IPS DF 6.9 (cell line): ENCODE results near the gene STARD7.
"Not testable (repeated sequence)": the region's sequence is repeated elsewhere in the genome, so short reads cannot be mapped to it uniquely, and the experiment has no call there.

Experiments
- DNase-seq: peaks from one replicate; pipeline ENCODE4 v3.0.0-alpha.2; 2013; ENCODE audit warnings: low read depth, low spot score
- H3K27ac ChIP-seq: one replicate; pipeline ENCODE4 v1.5.1; 2013; ENCODE audit warnings: low read length, control low read depth
- H3K27me3 ChIP-seq: 2 replicates; pipeline ENCODE4 v1.6.1; 2013; ENCODE audit warnings: mild to moderate bottlenecking, low read length; ENCODE audit not compliant: control insufficient read depth, insufficient read depth
- H3K36me3 ChIP-seq: 2 replicates; pipeline ENCODE4 v1.6.1; 2013; ENCODE audit warnings: low read length; ENCODE audit not compliant: control insufficient read depth, insufficient read depth
- H3K4me1 ChIP-seq: 2 replicates; pipeline ENCODE4 v1.6.1; 2013; ENCODE audit warnings: low read length; ENCODE audit not compliant: control insufficient read depth, insufficient read depth
- H3K4me3 ChIP-seq: 2 replicates; pipeline ENCODE4 v1.5.1; 2013; ENCODE audit warnings: mild to moderate bottlenecking, low read length
- H3K9me3 ChIP-seq: 2 replicates; pipeline ENCODE4 v1.6.1; 2013; ENCODE audit warnings: low read length, inconsistent platforms; ENCODE audit not compliant: control insufficient read depth, insufficient read depth
- WGBS: extraction: QIAGEN DNeasy Blood & Tissue Kit; methylation state at CpG from one replicate; pipeline ENCODE4 v1.1.7; 2013; ENCODE audit warnings: mixed read lengths, missing lambda C conversion rate; ENCODE audit not compliant: insufficient read length, insufficient coverage; 5-methylcytosine and 5-hydroxymethylcytosine counted together

STARD7 gene, protein sequence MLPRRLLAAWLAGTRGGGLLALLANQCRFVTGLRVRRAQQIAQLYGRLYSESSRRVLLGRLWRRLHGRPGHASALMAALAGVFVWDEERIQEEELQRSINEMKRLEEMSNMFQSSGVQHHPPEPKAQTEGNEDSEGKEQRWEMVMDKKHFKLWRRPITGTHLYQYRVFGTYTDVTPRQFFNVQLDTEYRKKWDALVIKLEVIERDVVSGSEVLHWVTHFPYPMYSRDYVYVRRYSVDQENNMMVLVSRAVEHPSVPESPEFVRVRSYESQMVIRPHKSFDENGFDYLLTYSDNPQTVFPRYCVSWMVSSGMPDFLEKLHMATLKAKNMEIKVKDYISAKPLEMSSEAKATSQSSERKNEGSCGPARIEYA

DNA sequence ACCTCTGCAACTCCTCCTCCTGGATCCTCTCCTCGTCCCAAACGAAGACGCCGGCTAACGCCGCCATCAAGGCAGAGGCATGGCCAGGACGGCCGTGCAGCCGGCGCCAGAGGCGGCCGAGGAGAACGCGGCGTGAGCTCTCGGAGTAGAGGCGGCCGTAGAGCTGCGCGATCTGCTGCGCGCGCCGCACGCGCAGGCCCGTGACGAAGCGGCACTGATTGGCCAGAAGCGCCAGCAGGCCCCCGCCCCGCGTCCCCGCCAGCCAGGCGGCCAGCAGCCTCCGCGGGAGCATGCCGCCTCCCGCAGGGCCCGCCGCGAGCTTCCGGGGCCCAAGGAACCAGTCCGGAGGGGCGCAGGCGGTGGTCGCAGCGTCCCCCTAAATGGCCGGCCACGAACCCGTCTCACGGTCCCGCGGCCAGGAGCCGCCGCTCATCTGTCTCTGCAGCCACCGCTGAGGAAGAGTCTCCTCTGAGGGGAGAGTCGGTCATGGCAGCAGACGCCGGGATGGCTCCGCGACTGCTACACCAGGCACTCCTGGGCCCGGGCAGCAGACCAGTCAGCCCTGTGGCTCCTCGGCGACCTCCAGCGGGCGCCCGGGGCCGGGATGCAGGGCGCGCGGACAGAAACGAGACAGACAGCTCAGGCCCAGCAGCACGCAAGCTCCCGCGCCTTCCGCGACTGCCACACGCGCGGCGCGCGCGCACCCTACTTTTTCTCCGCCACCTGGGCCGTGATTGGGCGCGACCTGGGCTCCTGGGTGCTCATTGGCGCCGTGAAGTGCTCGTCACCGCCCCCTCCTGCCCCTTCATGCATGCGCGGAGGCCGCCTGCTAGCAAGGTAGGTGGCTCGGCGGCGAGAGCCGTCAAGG is at the start of gene STARD7:
Gene STARD7 (minus strand): TSS at position 685 of the 868 bp plus-strand sequence. CDS start 393 bp downstream, at position 292.
- Histone ChIP-seq H3K27ac (no peak within 1 kb of the TSS), H3K4me3 (peak within 1 kb of the TSS; percentile 91), H3K36me3 (no peaks in the 10 kb centered on the region), H3K27me3 (no peaks in the 10 kb centered on the region), H3K4me1 (no peaks in the 10 kb centered on the region), H3K9me3 (no peaks in the 10 kb centered on the region)
- DNase-seq: peak; percentile 93
- no CpG with 5 or more reads among the region's 100 CpGs for WGBS

DNA sequence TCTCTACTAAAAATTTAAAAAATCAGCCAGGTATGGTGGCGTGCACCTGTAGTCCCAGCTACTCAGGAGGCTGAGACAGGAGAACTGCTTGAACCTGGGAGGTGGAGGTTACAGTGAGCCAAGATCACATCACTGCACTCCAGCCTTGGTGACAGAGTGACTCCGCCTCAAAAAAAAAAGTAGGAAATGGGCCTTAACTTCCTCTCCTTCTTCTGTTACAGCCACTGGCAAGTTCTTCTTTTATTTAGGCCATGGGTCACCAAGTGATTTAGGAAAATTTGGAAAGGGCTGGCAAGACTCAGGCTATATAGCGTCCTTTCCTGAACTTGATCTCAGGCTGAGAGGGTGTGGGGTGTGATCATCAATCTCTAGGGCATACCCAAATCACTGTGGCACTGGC is 49.1 kb upstream of the STARD7 start:
- not testable (repeated sequence) for H3K4me3 ChIP-seq, H3K36me3 ChIP-seq, DNase-seq, H3K9me3 ChIP-seq, H3K4me1 ChIP-seq, H3K27me3 ChIP-seq, H3K27ac ChIP-seq
- no CpG with 5 or more reads among the region's 3 CpGs for WGBS

DNA sequence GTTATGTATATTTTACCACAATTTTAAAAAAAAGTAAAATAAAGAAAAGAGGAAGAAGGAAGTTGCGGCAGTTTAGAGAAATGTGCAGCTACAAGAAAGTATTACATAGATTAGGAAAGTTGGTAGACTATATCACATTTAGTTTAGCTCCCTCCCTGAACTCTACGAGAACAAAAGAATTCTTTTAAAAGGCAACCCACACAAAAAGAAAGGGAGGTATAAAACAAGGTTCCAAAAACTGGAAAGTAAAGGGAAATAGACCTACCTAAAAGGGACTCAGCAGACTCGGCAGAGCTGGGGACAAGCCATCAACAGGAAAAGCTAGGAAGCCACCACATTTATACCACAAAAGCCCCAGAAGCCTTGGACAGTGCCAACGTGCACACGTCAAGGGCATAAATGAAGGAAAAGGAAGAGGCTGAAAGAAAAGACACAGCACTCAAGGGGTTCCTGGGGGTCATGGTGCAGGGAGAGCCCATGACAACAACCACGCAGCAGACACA is 48.0 kb upstream of the STARD7 start:
- H3K36me3 ChIP-seq: peaks cover 13% of the 10 kb centered on the region; the same call in 1 of the 2 replicates
- H3K4me1 ChIP-seq: no peaks in the 10 kb centered on the region
- WGBS: no CpG with 5 or more reads among the region's 6 CpGs
- H3K27ac ChIP-seq: no peak overlapping the region
- H3K27me3 ChIP-seq: no peaks in the 10 kb centered on the region
- H3K9me3 ChIP-seq: no peaks in the 10 kb centered on the region
- no peak overlapping the region for H3K4me3 ChIP-seq
- no peak for DNase-seq

DNA sequence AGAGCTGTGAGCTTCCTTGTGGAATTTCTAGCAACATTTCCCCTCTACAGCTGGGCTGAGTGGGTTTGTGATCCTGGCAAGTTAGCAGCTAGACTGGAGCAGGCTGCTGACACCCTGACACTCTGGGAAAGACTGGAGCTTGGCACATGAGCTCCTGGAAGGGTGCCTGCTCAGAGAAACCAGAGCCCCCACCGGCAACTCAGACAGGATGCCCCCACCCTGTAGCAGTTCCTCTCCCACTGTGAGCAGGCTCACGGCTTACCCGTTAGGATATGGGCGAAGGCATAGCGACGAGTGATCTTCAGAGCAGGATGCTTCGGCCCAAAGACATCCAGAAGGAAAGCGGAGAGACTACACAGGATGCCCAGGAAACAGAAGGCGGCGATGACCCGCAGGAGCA is 45.9 kb upstream of the STARD7 start:
- Histone ChIP-seq H3K9me3 (no peaks in the 10 kb centered on the region), H3K4me1 (no peaks in the 10 kb centered on the region), H3K27ac (no peak overlapping the region), H3K36me3 (peaks cover 13% of the 10 kb centered on the region; the same call in 1 of the 2 replicates), H3K4me3 (no peak overlapping the region), H3K27me3 (no peaks in the 10 kb centered on the region)
- no peak for DNase-seq
- WGBS: no CpG with 5 or more reads among the region's 11 CpGs

DNA sequence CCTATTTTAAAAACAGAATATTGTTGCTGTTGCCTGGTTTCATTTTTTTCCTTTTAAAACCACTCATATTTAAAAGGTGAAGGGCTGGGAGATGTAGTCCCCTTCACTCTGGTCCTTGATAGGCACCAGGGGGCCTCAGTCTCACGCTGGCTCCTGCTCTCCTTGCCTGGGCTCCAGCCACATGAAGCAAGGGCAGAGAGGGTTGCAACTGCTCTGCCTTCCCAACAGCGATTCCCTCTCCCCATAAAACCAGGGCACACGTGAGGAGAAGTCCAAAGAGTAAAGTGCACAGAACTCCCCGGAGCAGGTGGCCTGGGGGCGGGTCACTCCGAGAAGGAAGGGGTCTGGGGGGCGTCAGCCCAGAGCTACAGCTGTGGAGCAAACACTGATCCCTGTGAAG is 44.4 kb upstream of the STARD7 start:
- DNase-seq: no peak
- no peak overlapping the region; the same call in 1 of the 2 replicates for H3K4me3 ChIP-seq
- no peaks in the 10 kb centered on the region for H3K27me3 ChIP-seq
- H3K9me3 ChIP-seq: no peaks in the 10 kb centered on the region
- H3K4me1 ChIP-seq: no peaks in the 10 kb centered on the region
- H3K27ac ChIP-seq: no peak overlapping the region
- H3K36me3 ChIP-seq: peaks cover 13% of the 10 kb centered on the region; the same call in 1 of the 2 replicates
- no CpG with 5 or more reads among the region's 7 CpGs for WGBS

DNA sequence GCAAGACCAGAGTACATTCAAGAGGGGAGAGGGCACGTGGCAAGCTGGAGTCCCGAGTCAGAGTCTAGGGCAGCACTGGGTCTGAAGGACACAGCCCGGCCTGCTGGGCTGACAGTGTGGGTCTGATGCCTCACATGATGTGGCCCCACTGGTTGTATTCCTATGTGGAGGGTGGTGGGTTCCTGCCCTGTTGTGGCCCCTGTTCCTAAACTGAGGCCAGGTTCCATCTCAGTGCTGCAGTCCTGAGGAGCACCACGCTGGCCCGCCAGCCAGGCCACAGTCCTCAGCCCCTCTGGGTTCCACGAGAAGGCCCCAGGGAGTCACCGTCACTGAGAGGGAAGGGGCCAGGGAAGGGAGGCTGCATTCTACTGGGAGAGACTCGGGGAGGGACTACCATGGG is 43.9 kb upstream of the STARD7 start:
- Histone ChIP-seq H3K36me3 (peaks cover 13% of the 10 kb centered on the region; the same call in 1 of the 2 replicates), H3K9me3 (no peaks in the 10 kb centered on the region), H3K4me3 (no peak overlapping the region), H3K4me1 (no peaks in the 10 kb centered on the region), H3K27me3 (no peaks in the 10 kb centered on the region), H3K27ac (no peak overlapping the region)
- no CpG with 5 or more reads among the region's 8 CpGs for WGBS
- DNase-seq: no peak

DNA sequence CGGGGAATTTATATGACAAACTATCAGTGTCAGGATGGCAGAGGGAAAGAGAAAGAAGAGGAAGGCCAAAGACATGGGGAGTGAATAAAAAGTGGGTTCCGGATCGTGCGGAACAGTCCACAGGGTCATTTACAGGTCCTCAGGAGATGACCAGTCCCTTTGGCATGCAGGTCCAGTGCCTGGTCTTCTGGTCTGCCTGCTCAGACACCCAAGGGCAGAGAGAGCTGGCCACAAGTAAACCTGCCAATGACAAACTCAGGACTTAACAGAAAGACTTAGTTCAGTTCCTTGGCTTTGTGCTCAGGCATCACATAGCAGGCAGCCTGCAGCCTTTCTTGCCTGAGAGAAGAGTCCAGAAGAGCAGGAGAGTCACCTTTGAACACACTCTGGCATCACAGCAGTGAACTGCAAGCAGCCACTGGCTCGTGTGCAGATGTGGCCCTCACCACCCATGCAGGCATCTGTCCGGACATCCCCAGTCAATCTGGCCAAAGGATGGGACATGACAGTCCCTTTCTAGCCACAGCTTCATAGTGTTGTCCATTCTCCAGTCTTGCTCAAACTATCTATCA is 43.2 kb upstream of the STARD7 start:
- Histone ChIP-seq H3K27ac (no peak overlapping the region), H3K4me3 (no peak overlapping the region), H3K27me3 (no peaks in the 10 kb centered on the region), H3K36me3 (peaks cover 13% of the 10 kb centered on the region; the same call in 1 of the 2 replicates), H3K9me3 (no peaks in the 10 kb centered on the region), H3K4me1 (no peaks in the 10 kb centered on the region)
- WGBS: no CpG with 5 or more reads among the region's 6 CpGs
- DNase-seq: no peak

DNA sequence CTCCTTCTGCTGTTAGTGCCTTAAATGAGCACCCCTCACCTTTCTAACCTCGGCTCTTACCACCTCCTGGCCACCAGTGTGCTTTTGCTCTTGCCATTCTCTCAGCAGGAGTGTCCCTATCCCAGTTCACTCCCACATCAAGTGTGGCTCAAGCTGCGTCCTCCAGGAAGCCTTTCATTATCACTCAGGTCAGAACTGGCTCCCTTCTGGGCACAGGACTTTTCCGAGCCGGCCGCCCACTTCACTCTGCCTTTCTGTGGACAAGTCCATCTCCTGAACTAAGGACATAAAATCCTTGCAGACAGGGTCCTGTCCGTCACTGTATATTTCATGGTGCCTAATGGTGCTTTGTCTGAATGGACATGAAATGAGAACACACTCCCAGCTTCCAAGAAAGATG is 41.6 kb upstream of the STARD7 start:
- no peaks in the 10 kb centered on the region for H3K4me1 ChIP-seq
- WGBS: no CpG with 5 or more reads among the region's 6 CpGs
- no peaks in the 10 kb centered on the region for H3K9me3 ChIP-seq
- H3K36me3 ChIP-seq: peaks cover 13% of the 10 kb centered on the region; the same call in 1 of the 2 replicates
- no peak overlapping the region for H3K4me3 ChIP-seq
- H3K27ac ChIP-seq: no peak overlapping the region
- H3K27me3 ChIP-seq: no peaks in the 10 kb centered on the region
- DNase-seq: no peak

DNA sequence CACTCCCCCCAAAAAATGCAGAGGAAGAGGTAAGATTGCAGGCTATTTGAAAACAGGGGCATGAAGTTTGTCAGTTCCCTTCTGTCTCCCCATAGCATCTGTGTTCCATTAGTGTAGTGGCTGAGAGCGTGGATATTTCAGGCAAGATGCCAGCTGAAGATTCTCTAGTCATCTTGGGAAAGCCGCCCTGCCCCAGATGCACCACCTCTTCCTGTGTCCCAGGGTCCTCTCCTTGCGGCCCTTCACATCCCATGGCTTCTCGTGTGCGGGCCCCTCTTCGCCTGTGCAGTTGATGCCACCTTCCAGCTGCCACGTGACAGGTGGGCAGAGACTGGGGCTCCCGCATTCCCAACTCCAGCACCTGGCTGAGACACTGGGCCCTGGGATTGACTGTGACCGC is 41.0 kb upstream of the STARD7 start:
- Histone ChIP-seq H3K4me1 (no peaks in the 10 kb centered on the region), H3K27ac (no peak overlapping the region), H3K9me3 (no peaks in the 10 kb centered on the region), H3K36me3 (peaks cover 13% of the 10 kb centered on the region; the same call in 1 of the 2 replicates), H3K4me3 (no peak overlapping the region), H3K27me3 (no peaks in the 10 kb centered on the region)
- DNase-seq: no peak
- WGBS: no CpG with 5 or more reads among the region's 9 CpGs

DNA sequence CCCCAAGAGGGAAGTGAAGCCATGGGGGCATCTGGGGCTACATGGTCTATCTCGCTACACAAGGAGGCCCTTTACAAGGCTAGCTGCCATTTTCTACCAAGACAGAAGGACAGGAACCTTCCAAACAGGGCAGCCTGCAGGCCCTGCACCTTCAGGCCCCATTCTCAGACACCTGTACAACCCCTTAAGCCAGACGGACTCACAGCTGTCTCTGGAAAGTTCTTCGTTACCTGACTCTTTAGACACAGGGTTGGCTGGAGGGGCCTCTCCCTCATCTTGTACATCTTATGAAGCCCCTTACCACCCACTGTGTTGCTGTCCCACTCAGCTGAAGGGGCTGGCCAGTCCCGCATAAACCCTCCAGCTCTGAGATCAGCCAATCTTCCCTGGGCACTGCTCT is 40.0 kb upstream of the STARD7 start:
- Histone ChIP-seq H3K9me3 (no peaks in the 10 kb centered on the region), H3K27ac (no peak overlapping the region), H3K4me3 (no peak overlapping the region), H3K36me3 (0 out of 2 replicates have a peak, but pooled peaks cover 10% of the 10 kb centered on the region), H3K27me3 (no peaks in the 10 kb centered on the region), H3K4me1 (no peaks in the 10 kb centered on the region)
- WGBS: no CpG with 5 or more reads among the region's 4 CpGs
- no peak for DNase-seq
